B cell (primary cell): ENCODE measurements around the gene NRP1. TPM values are rescaled to one million over a fixed set of nuclear protein-coding genes. Genes with fewer than 3 reads are reported as not detected.

Experiments
- ATAC-seq: fragments of 200-7000 bp; cut with Tn5 transposase; one replicate; pipeline ENCODE4 v1.10.0; 2021; ENCODE audit warnings: low read depth, mild to moderate bottlenecking, moderate number of reproducible peaks, moderate library complexity
- CTCF ChIA-PET: fragments of 350-600 bp; sonication (Branson Sonifier 250); formaldehyde crosslinking; loops from one replicate; lab custom pipeline; 2021; ENCODE audit warnings: antibody characterized with exemption, inconsistent platforms; lab: Charles Lee
- POLR2A ChIA-PET: fragments of 350-600 bp; sonication (Branson Sonifier 250); formaldehyde crosslinking; loops from one replicate; lab custom pipeline; 2021; ENCODE audit warnings: antibody characterized with exemption; lab: Charles Lee
- DNase-seq: peaks from one replicate; pipeline ENCODE4 v3.0.0; 2013
- H2AFZ ChIP-seq: 2 replicates; pipeline ENCODE4 v1.6.1; 2012; ENCODE audit warnings: mild to moderate bottlenecking, low read depth, low read length; ENCODE audit not compliant: insufficient read depth, poor library complexity, severe bottlenecking
- H3K27ac ChIP-seq, 2 donors: 1 replicate in 1 of 2; 2 replicates in 1 of 2; pipeline ENCODE4 v1.5.1; 2012 to 2013; ENCODE audit warnings: low read length in 2 of 2, mild to moderate bottlenecking in 2 of 2, moderate library complexity in 1 of 2
- H3K27me3 ChIP-seq, 4 experiments: fragments of 200-600 bp in 1 of 4; sonication (generic) in 1 of 4; replicated peaks in 1 of 4; 1 replicate in 2 of 4; 2 replicates in 2 of 4; pipeline versions ENCODE4 v1.6.1 to v1.7.0; 2013 to 2016; ENCODE audit warnings: low read length in 3 of 4, mild to moderate bottlenecking in 2 of 4, mixed read lengths in 1 of 4, moderate library complexity in 1 of 4; ENCODE audit not compliant: insufficient read depth in 4 of 4, control insufficient read depth in 3 of 4; ENCODE audit errors: control extremely low read depth in 1 of 4
- H3K36me3 ChIP-seq, 2 experiments: replicated peaks in 1 of 2; 1 replicate in 1 of 2; 2 replicates in 1 of 2; pipeline versions ENCODE4 v1.6.1 to v1.7.1; 2013; ENCODE audit warnings: low read length in 1 of 2; ENCODE audit not compliant: insufficient read depth in 2 of 2, control insufficient read depth in 1 of 2; ENCODE audit errors: control extremely low read depth in 1 of 2, extremely low read depth in 1 of 2
- H3K4me1 ChIP-seq, 2 donors: fragments of 200-600 bp in 1 of 2; sonication (generic) in 1 of 2; 1 replicate in 1 of 2; 2 replicates in 1 of 2; pipeline versions ENCODE4 v1.5.1 to v1.6.1; 2013 to 2017; ENCODE audit warnings: low read length in 2 of 2; ENCODE audit not compliant: control insufficient read depth in 2 of 2, insufficient read depth in 2 of 2
- H3K4me2 ChIP-seq: replicated peaks from 2 replicates; pipeline ENCODE3; 2012; ENCODE audit warnings: mild to moderate bottlenecking, low read depth, low read length; ENCODE audit not compliant: poor library complexity, severe bottlenecking
- H3K4me3 ChIP-seq, 5 experiments: fragments of 200-600 bp in 1 of 5; sonication (generic) in 1 of 5; 1 replicate in 3 of 5; 2 replicates in 2 of 5; pipeline versions ENCODE4 v1.5.1 to v1.7.0; 2011 to 2016; ENCODE audit warnings: low read length in 4 of 5, mild to moderate bottlenecking in 4 of 5, low read depth in 2 of 5, control low read depth in 1 of 5, moderate library complexity in 1 of 5; ENCODE audit not compliant: insufficient read depth in 1 of 5; ENCODE audit errors: control extremely low read depth in 1 of 5, extremely low read depth in 1 of 5
- H3K79me2 ChIP-seq: fragments of 200-600 bp; sonication (generic); one replicate; pipeline ENCODE4 v1.6.0; 2016; ENCODE audit warnings: low read length; ENCODE audit not compliant: control insufficient read depth, insufficient read depth
- H3K9ac ChIP-seq: fragments of 200-600 bp; sonication (generic); 2 replicates; pipeline ENCODE4 v1.6.1; 2017; ENCODE audit warnings: mild to moderate bottlenecking, low read length, moderate library complexity
- H3K9me3 ChIP-seq, 3 donors: one replicate each; pipeline versions ENCODE4 v1.6.1 to v1.7.1; 2013; ENCODE audit warnings: low read length in 2 of 3; ENCODE audit not compliant: control insufficient read depth in 2 of 3, insufficient read depth in 1 of 3; ENCODE audit errors: control extremely low read depth in 1 of 3
- H4K20me1 ChIP-seq: 2 replicates; pipeline ENCODE4 v1.6.0; 2012; ENCODE audit warnings: mild to moderate bottlenecking, low read length; ENCODE audit not compliant: insufficient read depth, control insufficient read depth, poor library complexity, severe bottlenecking
- H3K27ac Mint-ChIP-seq: one replicate; pipeline ENCODE4 v1.8.0; 2021; ENCODE audit warnings: mixed read lengths
- H3K27me3 Mint-ChIP-seq: one replicate; pipeline ENCODE4 v1.8.0; 2021; ENCODE audit warnings: mixed read lengths
- H3K4me1 Mint-ChIP-seq: one replicate; pipeline ENCODE4 v1.8.0; 2021; ENCODE audit warnings: mixed read lengths
- H3K4me3 Mint-ChIP-seq: one replicate; pipeline ENCODE4 v1.8.0; 2021; ENCODE audit warnings: mixed read lengths
- H3K9me3 Mint-ChIP-seq: one replicate; pipeline ENCODE4 v1.8.0; 2022; ENCODE audit warnings: mixed read lengths; ENCODE audit not compliant: insufficient read depth
- EZH2 ChIP-seq: IDR thresholded peaks from 2 replicates; pipeline ENCODE4 v1.6.1; 2012; ENCODE audit warnings: borderline replicate concordance, low read depth, mild to moderate bottlenecking, moderate library complexity, low read length; ENCODE audit not compliant: insufficient read depth, poor library complexity, severe bottlenecking
- WGBS: methylation state at CpG from one replicate; pipeline ENCODE4 v1.1.5; 2013; ENCODE audit warnings: missing lambda C conversion rate; ENCODE audit not compliant: insufficient coverage; 5-methylcytosine and 5-hydroxymethylcytosine counted together
- intact Hi-C: fragments of 100-400 bp; cut with micrococcal nuclease; formaldehyde crosslinking; loops from one replicate; pipeline ENCODE4 v1.10.0; 2022
- polyA plus RNA-seq: library from polyadenylated mRNA; depleted of rRNA; stranded (reverse); fragments of >200 nt; gene quantifications from 2 replicates; pipeline ENCODE4 v1.2.3, GENCODE V29; 2012
- total RNA-seq, 2 donors: library from RNA; stranded (reverse); fragments of 120-200 nt in 1 of 2; gene quantifications; 1 replicate in 1 of 2; 2 replicates in 1 of 2; pipeline versions ENCODE4 v1.2.3 to v1.2.4, GENCODE V29; 2013 to 2022
- TF ChIP-seq, protein P1 (sequence below): fragments of 200-600 bp; IDR thresholded peaks from one replicate; pipeline ENCODE4 v1.8.0; 2022; ENCODE audit warnings: antibody characterized with exemption, mild to moderate bottlenecking

Gene NRP1
- total and polyA plus RNA-seq, 2 donors (not counting 1 experiment from before 2014, with no cell fraction given) = 0.34 TPM; not detected in 1

- CTCF ChIA-PET = no interaction called here
- H3K9ac ChIP-seq = no peak overlapping the region
Observed at GRCh38 chr10:33344676-33345075, 10.2 kb upstream of the NRP1 start.

DNA sequence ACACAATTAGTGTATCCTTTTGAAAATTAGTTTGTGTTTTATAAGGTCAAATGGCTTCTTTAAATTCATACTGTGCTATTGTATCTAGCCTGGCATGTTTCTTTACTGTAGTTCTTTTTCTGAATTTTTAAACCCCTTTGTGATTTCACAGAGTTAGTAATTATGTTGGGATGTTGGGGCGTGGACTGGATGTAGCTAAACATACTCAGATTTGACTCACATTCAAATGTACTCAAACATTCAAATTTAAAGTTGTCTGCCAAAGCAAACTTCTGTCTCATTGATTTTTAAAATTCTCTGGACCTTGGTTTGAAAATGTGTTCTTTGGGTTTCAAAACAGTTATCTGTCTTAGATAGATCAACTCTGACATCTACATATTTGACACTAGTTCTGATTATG, 7.2 kb upstream of the NRP1 start:
- H3K4me1 ChIP-seq = no peaks in the 10 kb centered on the region
- Mint-ChIP-seq H3K4me1 (peaks cover 7% of the 10 kb centered on the region), H3K27me3 (peaks cover 46% of the 10 kb centered on the region), H3K4me3 (no peak overlapping the region), H3K27ac (no peak overlapping the region), H3K9me3 (no peaks in the 10 kb centered on the region)
- TF ChIP-seq, protein P1, sequence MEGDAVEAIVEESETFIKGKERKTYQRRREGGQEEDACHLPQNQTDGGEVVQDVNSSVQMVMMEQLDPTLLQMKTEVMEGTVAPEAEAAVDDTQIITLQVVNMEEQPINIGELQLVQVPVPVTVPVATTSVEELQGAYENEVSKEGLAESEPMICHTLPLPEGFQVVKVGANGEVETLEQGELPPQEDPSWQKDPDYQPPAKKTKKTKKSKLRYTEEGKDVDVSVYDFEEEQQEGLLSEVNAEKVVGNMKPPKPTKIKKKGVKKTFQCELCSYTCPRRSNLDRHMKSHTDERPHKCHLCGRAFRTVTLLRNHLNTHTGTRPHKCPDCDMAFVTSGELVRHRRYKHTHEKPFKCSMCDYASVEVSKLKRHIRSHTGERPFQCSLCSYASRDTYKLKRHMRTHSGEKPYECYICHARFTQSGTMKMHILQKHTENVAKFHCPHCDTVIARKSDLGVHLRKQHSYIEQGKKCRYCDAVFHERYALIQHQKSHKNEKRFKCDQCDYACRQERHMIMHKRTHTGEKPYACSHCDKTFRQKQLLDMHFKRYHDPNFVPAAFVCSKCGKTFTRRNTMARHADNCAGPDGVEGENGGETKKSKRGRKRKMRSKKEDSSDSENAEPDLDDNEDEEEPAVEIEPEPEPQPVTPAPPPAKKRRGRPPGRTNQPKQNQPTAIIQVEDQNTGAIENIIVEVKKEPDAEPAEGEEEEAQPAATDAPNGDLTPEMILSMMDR = no peak
- TF ChIP-seq EZH2 = no peak
- H2AFZ ChIP-seq = no peak overlapping the region
- no peak overlapping the region for H3K27ac ChIP-seq
- peaks cover 0 to 8% (median 0%) of the 10 kb centered on the region in 3 donors for H3K9me3 ChIP-seq
- H3K4me3 ChIP-seq = no peak overlapping the region
- no peak overlapping the region for H3K9ac ChIP-seq
- H4K20me1 ChIP-seq = no peaks in the 10 kb centered on the region
- intact Hi-C loops = no loop called here
- ChIA-PET CTCF (interaction anchor here (3.7 kb wide), 1 partner anchor 10 kb away, joined by 15 read pairs; no protein-coding TSS in a partner anchor), POLR2A (no interaction called here)
- peaks cover 0 to 11% (median 0%) of the 10 kb centered on the region in 4 experiments for H3K27me3 ChIP-seq
- WGBS = no CpG with 5 or more reads among the region's 1 CpG
- ATAC-seq (no peak), DNase-seq (no peak)
- no peak overlapping the region for H3K4me2 ChIP-seq
- no peaks in the 10 kb centered on the region for H3K79me2 ChIP-seq
- no peaks in the 10 kb centered on the region for H3K36me3 ChIP-seq

More at GRCh38 chr10:33344676-33345075, 10.2 kb upstream of the NRP1 start:
- Mint-ChIP-seq H3K4me3 (no peak overlapping the region), H3K27me3 (peaks cover 25% of the 10 kb centered on the region), H3K4me1 (peaks cover 4% of the 10 kb centered on the region), H3K9me3 (no peaks in the 10 kb centered on the region), H3K27ac (no peak overlapping the region)
- intact Hi-C loops = no loop called here
- Histone ChIP-seq H3K4me3 (no peak overlapping the region), H4K20me1 (no peaks in the 10 kb centered on the region), H2AFZ (no peak overlapping the region), H3K27me3 (no peaks in the 10 kb centered on the region), H3K79me2 (no peaks in the 10 kb centered on the region), H3K4me2 (no peak overlapping the region), H3K27ac (no peak overlapping the region), H3K4me1 (no peaks in the 10 kb centered on the region), H3K9me3 (peaks cover 0 to 8% (median 0%) of the 10 kb centered on the region in 3 donors), H3K36me3 (no peaks in the 10 kb centered on the region)
- DNase-seq (no peak), ATAC-seq (no peak)
- TF ChIP-seq EZH2 = no peak
- TF ChIP-seq, protein P1 = no peak
- 87% methylated on average over 1 of the region's 2 CpGs for WGBS
- POLR2A ChIA-PET = no interaction called here
